PC-3 (cell line): Measurements from ENCODE around the gene PDIA6. TPM values are rescaled to one million over a fixed set of nuclear protein-coding genes. Genes with fewer than 3 reads are reported as not detected.

Experiments used
- ATAC-seq: fragments of 200-7000 bp; cut with Tn5 transposase; 2 replicates; pipeline ENCODE4 v1.9.1; 2020; ENCODE audit warnings: mild to moderate bottlenecking, moderate library complexity
- BruUV-seq: library from RNA; stranded (reverse); fragments of 400-500 nt; replicated peaks from 2 replicates; lab custom pipeline; 2021; lab: Mats Ljungman, UMichigan
- CTCF ChIA-PET: fragments of 300-600 bp; sonication (Branson Sonifier 250); formaldehyde crosslinking; loops from one replicate; lab custom pipeline; 2022; ENCODE audit warnings: antibody characterized with exemption; lab: Charles Lee
- POLR2A ChIA-PET: fragments of 300-600 bp; sonication (Branson Sonifier 250); formaldehyde crosslinking; loops from one replicate; lab custom pipeline; 2022; ENCODE audit warnings: antibody characterized with exemption; ENCODE audit not compliant: unreplicated experiment; lab: Charles Lee
- DNase-seq: peaks from one replicate; pipeline ENCODE4 v3.0.0-alpha.2; 2015
- H2AFZ ChIP-seq: fragments of 300-600 bp; sonication (generic); 2 replicates; pipeline ENCODE4 v1.6.0; 2016; ENCODE audit warnings: antibody characterized with exemption, low read length
- H3F3A ChIP-seq: fragments of 300-600 bp; sonication (generic); one replicate; pipeline ENCODE4 v1.6.0; 2017; ENCODE audit warnings: antibody characterized with exemption, low read length, control low read depth, mild to moderate bottlenecking; ENCODE audit not compliant: unreplicated experiment
- H3K27ac ChIP-seq: fragments of 300-600 bp; sonication (generic); 2 replicates; pipeline ENCODE4 v1.5.1; 2016; ENCODE audit warnings: mild to moderate bottlenecking, low read length
- H3K27me3 ChIP-seq: fragments of 300-600 bp; sonication (generic); 2 replicates; pipeline ENCODE4 v1.6.1; 2016; ENCODE audit warnings: low read length, mixed read lengths
- H3K36me3 ChIP-seq: fragments of 300-600 bp; sonication (generic); 2 replicates; pipeline ENCODE4 v1.6.1; 2016; ENCODE audit warnings: low read depth, mixed run types, low read length, mixed read lengths
- H3K4me1 ChIP-seq: fragments of 300-600 bp; sonication (generic); 2 replicates; pipeline ENCODE4 v1.5.1; 2016; ENCODE audit warnings: low read length; ENCODE audit not compliant: insufficient read depth
- H3K4me2 ChIP-seq: fragments of 300-600 bp; sonication (generic); 2 replicates; pipeline ENCODE4 v1.6.0; 2016; ENCODE audit warnings: low read length
- H3K4me3 ChIP-seq: fragments of 300-600 bp; sonication (generic); 2 replicates; pipeline ENCODE4 v1.5.1; 2016; ENCODE audit warnings: mild to moderate bottlenecking, low read length, mixed read lengths
- H3K79me2 ChIP-seq: fragments of 300-600 bp; sonication (generic); 2 replicates; pipeline ENCODE4 v1.6.1; 2017; ENCODE audit warnings: low read length, mixed read lengths
- H3K9ac ChIP-seq: fragments of 300-600 bp; sonication (generic); 2 replicates; pipeline ENCODE4 v1.6.0; 2016; ENCODE audit warnings: mild to moderate bottlenecking, low read length
- H3K9me2 ChIP-seq: fragments of 300-600 bp; sonication (generic); replicated peaks from 2 replicates; pipeline ENCODE4 v1.6.1; 2016; ENCODE audit warnings: mixed run types, low read length, mixed read lengths
- H3K9me3 ChIP-seq: fragments of 300-600 bp; sonication (generic); 2 replicates; pipeline ENCODE4 v1.6.1; 2016; ENCODE audit warnings: low read length, mixed read lengths
- H4K20me1 ChIP-seq: fragments of 300-600 bp; sonication (generic); 2 replicates; pipeline ENCODE4 v1.6.1; 2016; ENCODE audit warnings: low read length, mixed read lengths
- CTCF ChIP-seq: fragments of 300-600 bp; sonication (generic); conservative IDR thresholded peaks from 2 replicates; pipeline ENCODE4 v1.5.1; 2017; ENCODE audit warnings: antibody characterized with exemption, low read depth, mild to moderate bottlenecking, low read length
- EZH2 ChIP-seq: fragments of 300-600 bp; sonication (generic); IDR thresholded peaks from one replicate; pipeline ENCODE4 v1.6.1; 2017; ENCODE audit warnings: antibody characterized with exemption, mild to moderate bottlenecking, low read length; ENCODE audit not compliant: unreplicated experiment
- EZH2phosphoT487 ChIP-seq: fragments of 300-600 bp; sonication (generic); IDR thresholded peaks from 2 replicates; pipeline ENCODE4 v1.6.1; 2018; ENCODE audit warnings: mild to moderate bottlenecking, antibody characterized with exemption, low read length, borderline replicate concordance
- intact Hi-C: fragments of 100-400 bp; cut with micrococcal nuclease; formaldehyde crosslinking; loops from 2 replicates; pipeline ENCODE4 v1.9.0; 2023
- total RNA-seq: library from RNA; depleted of rRNA; stranded (reverse); fragments of >200 nt; gene quantifications from 2 replicates; pipeline ENCODE4 v1.2.3, GENCODE V29; 2014

Gene PDIA6
- total RNA-seq, 1 experiment from 2014 or later, result 351 TPM

GRCh38 chr2:10760794-10761504 is 51.6 kb downstream of the PDIA6 start:
- intact Hi-C loops, result no loop called here
- CTCF ChIA-PET, result no interaction called here

GRCh38 chr2:10759151-10759714 is 53.4 kb downstream of the PDIA6 start:
- ChIA-PET CTCF (no interaction called here), POLR2A (no interaction called here)
- no TSS peak for BruUV-seq
- H3K4me3 ChIP-seq, result no peak overlapping the region
- H3K79me2 ChIP-seq, result no peaks in the 10 kb centered on the region
- H3K4me2 ChIP-seq, result no peak overlapping the region
- H3K9me2 ChIP-seq, result no peaks in the 10 kb centered on the region
- intact Hi-C loops, result loop anchor here (5.0 kb wide), 1 partner anchor 42 kb away; no protein-coding TSS in a partner anchor
- peaks cover 8% of the 10 kb centered on the region; the same call in 1 of the 2 replicates for H3K4me1 ChIP-seq
- H3K9me3 ChIP-seq, result no peaks in the 10 kb centered on the region
- H3K27ac ChIP-seq, result no peak overlapping the region
- H3K27me3 ChIP-seq, result no peaks in the 10 kb centered on the region
- no peaks in the 10 kb centered on the region for H3F3A ChIP-seq
- no peak overlapping the region for H2AFZ ChIP-seq
- DNase-seq (no peak), ATAC-seq (no peak)
- H3K36me3 ChIP-seq, result no peaks in the 10 kb centered on the region
- TF ChIP-seq EZH2phosphoT487 (no peak), EZH2 (no peak), CTCF (no peak)
- no peaks in the 10 kb centered on the region for H4K20me1 ChIP-seq
- no peak overlapping the region for H3K9ac ChIP-seq

More at GRCh38 chr2:10760794-10761504, 51.6 kb downstream of the PDIA6 start:
- POLR2A ChIA-PET, result no interaction called here
- Histone ChIP-seq H3K4me1 (peaks cover 15% of the 10 kb centered on the region), H3K4me3 (no peak overlapping the region), H3K4me2 (no peak overlapping the region), H3K9me2 (no peaks in the 10 kb centered on the region), H3K36me3 (no peaks in the 10 kb centered on the region), H3F3A (no peaks in the 10 kb centered on the region), H3K27ac (no peak overlapping the region), H2AFZ (no peak overlapping the region), H3K9me3 (no peaks in the 10 kb centered on the region), H3K9ac (no peak overlapping the region), H3K79me2 (no peaks in the 10 kb centered on the region), H3K27me3 (no peaks in the 10 kb centered on the region), H4K20me1 (no peaks in the 10 kb centered on the region)
- BruUV-seq, result no TSS peak
- ATAC-seq, result no peak
- DNase-seq, result no peak
- TF ChIP-seq EZH2phosphoT487, result no peak
- TF ChIP-seq CTCF, result no peak
- no peak for TF ChIP-seq EZH2
